SK-N-MC (cell line): Measurements from ENCODE around the gene SPHK2.
"Not testable (repeated sequence)": the region's sequence is repeated elsewhere in the genome, so short reads cannot be mapped to it uniquely, and the experiment has no call there.

Experiments
- EZH2 ChIP-seq: fragments of 200-600 bp; sonication (generic); IDR thresholded peaks from one replicate; pipeline ENCODE4 v1.6.1; 2017; ENCODE audit warnings: antibody characterized with exemption
- FOXP2 ChIP-seq: optimal IDR thresholded peaks from 2 replicates; pipeline ENCODE3; 2011; ENCODE audit warnings: mild to moderate bottlenecking, moderate library complexity; ENCODE audit not compliant: insufficient read depth; ENCODE audit errors: extremely low read length, control extremely low read depth

- not testable (repeated sequence) for TF ChIP-seq EZH2, FOXP2
Measured at GRCh38 chr19:48657828-48658227, 38.5 kb downstream of the SPHK2 start.
